Lower lobe of right lung (tissue), 2 donors: Measurements from ENCODE around the gene DNAH1. TPM values are rescaled to one million over a fixed set of nuclear protein-coding genes. Genes with fewer than 3 reads are reported as not detected.

ENCODE experiments used
- ATAC-seq, 2 donors: fragments of 200-7000 bp; cut with Tn5 transposase; one replicate each; pipeline ENCODE4 v1.9.1; 2020 to 2022; ENCODE audit warnings: mild to moderate bottlenecking in 2 of 2, moderate library complexity in 2 of 2
- DNase-seq: peaks from one replicate; pipeline ENCODE4 v3.0.0-alpha.2; 2020
- H3K27ac ChIP-seq: fragments of 200-600 bp; one replicate; pipeline ENCODE4 v1.8.0; 2022
- H3K27me3 ChIP-seq: fragments of 200-600 bp; one replicate; pipeline ENCODE4 v1.8.0; 2022; ENCODE audit warnings: low read depth
- H3K36me3 ChIP-seq: fragments of 200-600 bp; one replicate; pipeline ENCODE4 v1.8.0; 2022; ENCODE audit warnings: mild to moderate bottlenecking
- H3K4me1 ChIP-seq: fragments of 200-600 bp; one replicate; pipeline ENCODE4 v1.8.0; 2022
- H3K4me3 ChIP-seq: fragments of 200-600 bp; one replicate; pipeline ENCODE4 v1.8.0; 2022; ENCODE audit warnings: mild to moderate bottlenecking
- H3K9me3 ChIP-seq: fragments of 200-600 bp; one replicate; pipeline ENCODE4 v1.8.0; 2022
- intact Hi-C: fragments of 100-400 bp; cut with DNase I; formaldehyde crosslinking; loops from one replicate; pipeline ENCODE4 v1.11.0; 2022
- total RNA-seq: library from RNA; stranded (reverse); fragmentation: NEBNext Ultra II Directional; extraction: Animal tissue kit (Norgen Biotek cat#: 25700); gene quantifications from one replicate; pipeline ENCODE4 v1.2.1, GENCODE V29; 2021
- TF ChIP-seq, protein P1 (sequence below): fragments of 200-600 bp; IDR thresholded peaks from one replicate; pipeline ENCODE4 v1.8.0; 2022; ENCODE audit warnings: antibody characterized with exemption, mild to moderate bottlenecking
- donor health status: DM: no; HTN: yes; CAD: no; lungs with severe emphysema.

DNAH1 gene
- total RNA-seq, 1 donor from 2014 or later: 16.4 TPM

DNA sequence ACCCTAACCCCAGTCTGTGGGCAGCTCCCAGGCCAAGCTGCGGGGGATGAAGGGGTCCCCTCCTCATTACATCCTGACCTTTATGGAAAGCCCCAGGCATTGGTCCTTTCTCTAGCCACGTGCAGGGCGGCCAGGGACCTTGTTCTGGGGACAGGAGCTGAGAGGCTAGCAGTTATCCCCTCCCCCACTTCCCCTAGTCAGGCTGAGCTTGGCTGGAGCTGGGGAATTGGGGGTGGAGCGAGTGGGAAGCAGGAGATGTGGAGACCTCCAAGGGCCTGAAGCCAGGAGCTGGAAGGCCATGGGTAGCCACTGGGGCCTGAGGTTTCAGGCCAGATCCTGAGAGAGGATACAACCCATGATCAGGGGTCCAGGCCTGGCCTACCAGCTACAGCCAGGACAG is 45.8 kb downstream of the DNAH1 start:
- DNase-seq (no peak), ATAC-seq (no peak)
- intact Hi-C loops: no loop called here
- H3K27ac ChIP-seq: no peak overlapping the region
- no peak overlapping the region for H3K4me3 ChIP-seq
- TF ChIP-seq, protein P1, sequence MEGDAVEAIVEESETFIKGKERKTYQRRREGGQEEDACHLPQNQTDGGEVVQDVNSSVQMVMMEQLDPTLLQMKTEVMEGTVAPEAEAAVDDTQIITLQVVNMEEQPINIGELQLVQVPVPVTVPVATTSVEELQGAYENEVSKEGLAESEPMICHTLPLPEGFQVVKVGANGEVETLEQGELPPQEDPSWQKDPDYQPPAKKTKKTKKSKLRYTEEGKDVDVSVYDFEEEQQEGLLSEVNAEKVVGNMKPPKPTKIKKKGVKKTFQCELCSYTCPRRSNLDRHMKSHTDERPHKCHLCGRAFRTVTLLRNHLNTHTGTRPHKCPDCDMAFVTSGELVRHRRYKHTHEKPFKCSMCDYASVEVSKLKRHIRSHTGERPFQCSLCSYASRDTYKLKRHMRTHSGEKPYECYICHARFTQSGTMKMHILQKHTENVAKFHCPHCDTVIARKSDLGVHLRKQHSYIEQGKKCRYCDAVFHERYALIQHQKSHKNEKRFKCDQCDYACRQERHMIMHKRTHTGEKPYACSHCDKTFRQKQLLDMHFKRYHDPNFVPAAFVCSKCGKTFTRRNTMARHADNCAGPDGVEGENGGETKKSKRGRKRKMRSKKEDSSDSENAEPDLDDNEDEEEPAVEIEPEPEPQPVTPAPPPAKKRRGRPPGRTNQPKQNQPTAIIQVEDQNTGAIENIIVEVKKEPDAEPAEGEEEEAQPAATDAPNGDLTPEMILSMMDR: no peak
- no peaks in the 10 kb centered on the region for H3K4me1 ChIP-seq
- no peaks in the 10 kb centered on the region for H3K27me3 ChIP-seq
- H3K36me3 ChIP-seq: peaks cover 93% of the 10 kb centered on the region
- H3K9me3 ChIP-seq: no peaks in the 10 kb centered on the region

DNA sequence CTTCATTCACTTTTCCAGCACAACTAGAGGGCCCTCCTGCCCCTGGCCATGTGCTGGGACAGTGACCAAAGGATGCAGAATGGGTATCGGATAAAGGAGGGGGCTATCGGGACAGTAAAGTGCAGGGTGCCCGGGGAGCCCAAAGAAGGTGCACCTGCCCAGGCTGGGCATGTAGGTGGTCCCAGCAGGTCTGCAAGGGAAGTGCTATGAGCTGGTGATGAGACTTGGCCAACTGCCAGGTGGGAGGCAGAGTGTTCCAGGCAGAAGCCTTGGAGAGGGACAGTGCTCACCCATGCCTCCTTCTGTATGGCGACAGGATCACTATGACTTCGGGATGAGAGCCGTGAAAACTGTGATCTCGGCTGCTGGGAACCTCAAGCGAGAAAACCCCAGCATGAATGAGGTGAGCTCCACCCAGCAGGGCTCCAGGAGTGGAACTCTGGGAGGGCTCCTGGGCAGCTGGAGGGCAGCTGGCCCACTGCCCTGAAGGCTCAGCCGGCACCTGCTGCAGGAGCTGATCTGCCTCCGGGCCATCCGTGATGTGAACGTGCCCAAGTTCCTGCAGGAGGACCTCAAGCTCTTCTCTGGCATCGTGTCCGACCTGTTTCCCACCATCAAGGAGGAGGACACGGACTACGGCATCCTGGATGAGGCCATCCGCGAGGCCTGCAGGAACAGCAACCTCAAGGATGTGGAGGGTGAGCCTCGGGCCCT is 48.4 kb downstream of the DNAH1 start:
- H3K27ac ChIP-seq: no peak overlapping the region
- H3K4me3 ChIP-seq: no peak overlapping the region
- intact Hi-C loops: no loop called here
- ATAC-seq (no peak), DNase-seq (no peak)
- TF ChIP-seq, protein P1: no peak
- H3K27me3 ChIP-seq: no peaks in the 10 kb centered on the region
- no peaks in the 10 kb centered on the region for H3K4me1 ChIP-seq
- H3K36me3 ChIP-seq: peaks cover 75% of the 10 kb centered on the region
- no peaks in the 10 kb centered on the region for H3K9me3 ChIP-seq

DNA sequence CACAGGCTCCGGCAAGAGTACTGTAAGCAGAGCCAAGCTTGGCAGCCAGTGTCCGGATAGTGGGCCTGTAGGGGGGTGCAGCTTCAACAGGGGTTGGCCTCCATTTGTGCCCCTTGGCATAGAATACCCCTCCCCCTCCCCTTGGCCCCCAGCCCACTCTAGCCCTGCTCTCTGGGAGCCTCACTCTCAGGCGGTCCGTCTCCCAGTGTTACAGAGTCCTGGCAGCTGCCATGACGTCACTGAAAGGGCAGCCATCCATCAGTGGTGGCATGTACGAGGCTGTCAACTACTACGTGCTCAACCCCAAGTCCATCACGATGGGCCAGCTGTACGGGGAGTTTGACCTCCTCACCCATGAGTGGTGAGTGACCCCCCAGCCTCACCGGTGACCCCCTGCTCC is 50.4 kb downstream of the DNAH1 start:
- Histone ChIP-seq H3K27ac (no peak overlapping the region), H3K27me3 (no peaks in the 10 kb centered on the region), H3K36me3 (peaks cover 54% of the 10 kb centered on the region), H3K4me3 (no peak overlapping the region), H3K9me3 (no peaks in the 10 kb centered on the region), H3K4me1 (no peaks in the 10 kb centered on the region)
- intact Hi-C loops: no loop called here
- DNase-seq (no peak), ATAC-seq (no peak)
- TF ChIP-seq, protein P1: no peak

DNA sequence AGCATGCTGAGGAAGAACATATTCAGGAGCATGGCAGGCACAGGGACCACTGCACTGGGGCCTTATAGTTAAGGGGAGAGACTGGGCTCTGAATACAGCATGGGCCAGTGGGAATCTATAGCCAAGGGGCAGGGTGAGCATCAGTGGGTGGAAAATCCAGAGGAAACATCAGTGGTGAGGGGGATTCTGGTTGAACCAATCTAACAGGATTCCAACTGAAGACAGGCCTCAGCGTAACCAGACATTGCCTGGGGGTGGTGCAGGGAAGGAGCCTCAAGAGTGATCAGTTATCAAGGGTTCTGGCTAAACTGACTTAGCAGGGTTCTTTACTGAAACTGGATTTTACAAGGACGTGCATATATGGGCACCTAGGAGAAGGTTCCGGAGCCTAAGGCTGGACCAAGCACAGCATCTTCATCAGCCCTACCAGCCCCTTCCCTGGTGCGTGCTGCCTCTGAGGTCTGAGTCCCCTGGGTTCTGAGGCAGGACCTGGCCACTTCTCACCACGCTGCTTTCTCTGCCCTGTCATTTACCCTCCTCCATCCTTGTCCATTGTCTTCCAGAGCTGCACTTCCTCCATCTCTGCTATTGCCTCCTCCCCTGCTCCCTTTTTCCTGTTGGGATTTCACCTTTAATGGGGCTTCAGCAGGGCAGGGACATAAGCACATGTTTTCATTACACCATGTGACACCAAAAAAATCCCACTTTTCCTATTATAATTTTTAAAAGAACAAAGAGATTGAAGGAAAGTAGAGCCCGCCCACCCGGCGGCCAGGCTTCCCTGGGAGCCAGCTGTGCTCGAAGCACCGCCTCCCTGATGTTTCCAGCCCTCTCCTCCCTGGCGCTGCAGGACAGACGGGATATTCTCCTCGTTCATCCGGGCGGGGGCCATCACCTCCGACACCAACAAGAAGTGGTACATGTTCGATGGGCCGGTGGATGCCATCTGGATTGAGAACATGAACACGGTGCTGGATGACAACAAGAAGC is 52.1 kb downstream of the DNAH1 start:
- H3K9me3 ChIP-seq: no peaks in the 10 kb centered on the region
- TF ChIP-seq, protein P1: no peak
- intact Hi-C loops: no loop called here
- peaks cover under 1% of the 10 kb centered on the region for H3K4me1 ChIP-seq
- ATAC-seq: no peak
- H3K4me3 ChIP-seq: no peak overlapping the region
- no peak overlapping the region for H3K27ac ChIP-seq
- H3K36me3 ChIP-seq: peaks cover 38% of the 10 kb centered on the region
- no peak for DNase-seq
- H3K27me3 ChIP-seq: no peaks in the 10 kb centered on the region

DNA sequence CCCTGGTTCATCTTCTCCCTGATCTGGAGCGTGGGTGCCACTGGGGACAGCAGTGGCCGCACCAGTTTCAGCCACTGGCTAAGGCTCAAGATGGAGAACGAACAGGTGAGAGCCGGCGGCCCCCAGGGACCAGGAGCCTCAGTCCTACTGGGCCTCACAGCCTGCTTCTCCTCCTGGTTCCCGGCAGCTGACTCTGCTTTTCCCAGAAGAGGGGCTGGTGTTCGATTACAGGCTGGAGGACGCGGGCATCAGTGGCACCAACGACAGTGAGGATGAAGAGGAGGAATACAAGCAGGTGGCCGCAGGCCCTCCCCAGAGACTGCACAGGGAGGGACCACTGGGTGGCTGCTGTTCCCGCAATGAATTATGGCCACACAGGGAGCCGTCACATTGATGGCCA is 54.4 kb downstream of the DNAH1 start:
- Histone ChIP-seq H3K4me1 (peaks cover 7% of the 10 kb centered on the region), H3K4me3 (no peak overlapping the region), H3K36me3 (peaks cover 17% of the 10 kb centered on the region), H3K9me3 (no peaks in the 10 kb centered on the region), H3K27ac (no peak overlapping the region), H3K27me3 (no peaks in the 10 kb centered on the region)
- intact Hi-C loops: no loop called here
- DNase-seq (no peak), ATAC-seq (no peak)
- TF ChIP-seq, protein P1: no peak
